ENCODE data around the gene PRR7.

Gene PRR7

DNA sequence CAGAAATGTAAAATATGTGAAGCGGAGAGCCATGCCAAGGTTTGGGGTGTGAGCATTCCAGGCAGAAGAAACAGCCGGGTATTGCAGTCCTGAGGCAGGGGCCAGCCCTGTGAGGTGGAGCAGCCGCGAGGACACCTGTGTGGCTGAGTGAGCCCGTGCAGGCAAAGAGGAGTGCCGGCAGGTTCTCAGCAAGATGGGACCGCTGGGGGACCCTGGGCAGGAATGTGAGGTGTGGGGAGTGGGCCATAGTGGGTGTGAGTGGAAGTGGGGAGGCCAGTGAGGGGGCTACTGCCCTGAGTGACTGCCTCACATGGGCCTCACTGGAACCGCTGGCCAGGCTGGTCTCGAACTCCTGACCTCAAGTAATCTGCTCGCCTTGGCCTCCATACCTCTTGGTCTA, 8.1 kb upstream of the PRR7 start:
- H3K9me3 ChIP-seq (ENCODE audit: control insufficient read depth in 1 of 2, low read length in 2 of 2): no peaks in the 10 kb centered on the region
- peaks cover 32 to 67% of the 10 kb centered on the region in 2 donors for H3K36me3 ChIP-seq (ENCODE audit: control insufficient read depth in 1 of 2, insufficient read depth in 2 of 2, low read length in 2 of 2)
- no peaks in the 10 kb centered on the region for H3K4me1 ChIP-seq (ENCODE audit: control insufficient read depth in 1 of 2, insufficient read depth in 2 of 2, low read length in 2 of 2)
- H3K4me3 ChIP-seq (ENCODE audit: low read depth in 1 of 2, low read length in 2 of 2): no peak overlapping the region
- H3K27me3 ChIP-seq (ENCODE audit: control insufficient read depth in 1 of 2, insufficient read depth in 2 of 2, low read length in 2 of 2): no peaks in the 10 kb centered on the region
- H3K9ac ChIP-seq (ENCODE audit: low read depth in 1 of 2, low read length in 2 of 2): no peak overlapping the region
- H3K27ac ChIP-seq (ENCODE audit: low read depth, low read length): no peak overlapping the region

DNA sequence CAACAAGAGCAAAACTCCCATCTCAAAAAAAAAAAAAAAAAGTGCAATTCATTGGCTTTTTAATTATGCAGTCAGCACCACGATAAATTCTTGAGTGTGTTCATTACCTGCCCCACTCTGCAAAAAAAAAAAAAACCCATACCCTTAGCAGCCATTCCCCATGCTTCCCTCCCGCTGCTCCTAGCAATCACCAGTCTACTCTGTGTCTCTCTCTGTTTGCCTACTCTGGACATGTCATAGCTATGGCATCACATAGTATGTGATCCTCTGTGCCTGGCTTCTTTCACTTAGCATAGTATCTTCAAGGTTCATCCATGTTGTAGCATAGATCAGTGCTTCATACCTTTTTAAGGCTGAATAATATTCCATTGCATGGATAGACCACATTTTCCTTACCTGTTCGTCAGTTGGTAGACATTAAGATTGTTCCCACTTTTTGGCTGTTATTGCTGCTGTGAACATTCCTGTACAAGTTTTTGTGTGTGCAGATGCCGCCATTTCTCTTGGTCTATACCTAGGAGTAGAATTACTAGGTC, 7.0 kb upstream of the PRR7 start:
- no peaks in the 10 kb centered on the region for H3K27me3 ChIP-seq (ENCODE audit: control insufficient read depth in 1 of 2, insufficient read depth in 2 of 2, low read length in 2 of 2)
- H3K9ac ChIP-seq (ENCODE audit: low read depth in 1 of 2, low read length in 2 of 2): no peak overlapping the region
- H3K9me3 ChIP-seq (ENCODE audit: control insufficient read depth in 1 of 2, low read length in 2 of 2): no peaks in the 10 kb centered on the region
- H3K36me3 ChIP-seq (ENCODE audit: control insufficient read depth in 1 of 2, insufficient read depth in 2 of 2, low read length in 2 of 2): peaks cover 21 to 57% of the 10 kb centered on the region in 2 donors
- H3K4me3 ChIP-seq (ENCODE audit: low read depth in 1 of 2, low read length in 2 of 2): no peak overlapping the region
- no peaks in the 10 kb centered on the region for H3K4me1 ChIP-seq (ENCODE audit: control insufficient read depth in 1 of 2, insufficient read depth in 2 of 2, low read length in 2 of 2)
- no peak overlapping the region for H3K27ac ChIP-seq (ENCODE audit: low read depth, low read length)

DNA sequence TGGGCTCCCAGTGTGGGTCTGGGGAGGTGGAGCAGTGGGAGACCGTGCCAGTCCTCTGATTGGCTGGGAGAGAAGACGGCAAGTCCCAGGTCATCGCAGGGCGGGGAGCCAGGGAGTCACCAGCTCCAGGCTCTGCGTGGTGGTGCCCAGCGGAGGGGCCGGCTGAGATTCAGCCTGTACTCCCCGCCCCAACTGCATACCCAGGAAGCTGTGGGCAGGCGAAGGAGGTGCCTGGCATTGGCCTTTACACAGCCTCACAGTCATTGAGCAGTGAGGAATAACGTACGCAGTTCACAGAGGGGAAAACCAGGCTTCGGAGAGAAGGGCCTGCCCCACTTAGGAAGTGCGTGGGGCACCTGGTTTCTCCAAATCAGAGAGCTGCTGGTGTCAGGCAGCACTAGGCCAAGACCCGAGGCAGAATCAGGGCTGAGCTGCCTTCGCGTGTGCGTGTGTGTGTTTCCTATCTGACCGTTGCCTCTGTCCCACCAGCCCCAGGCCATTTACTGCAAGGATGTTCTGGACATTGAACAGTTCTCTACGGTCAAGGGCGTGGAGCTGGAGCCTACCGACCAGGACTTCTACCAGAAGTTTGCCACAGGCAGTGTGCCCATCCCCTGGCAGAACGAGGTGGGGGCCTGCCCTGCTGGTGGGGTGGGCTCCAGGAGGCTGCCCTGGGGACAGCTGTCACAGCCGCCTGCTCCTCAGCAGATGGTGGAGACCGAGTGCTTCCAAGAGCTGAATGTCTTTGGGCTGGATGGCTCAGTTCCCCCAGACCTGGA, 6.2 kb upstream of the PRR7 start:
- Histone ChIP-seq H3K27ac (ENCODE audit: low read depth, low read length) (no peak overlapping the region), H3K4me3 (ENCODE audit: low read depth in 1 of 2, low read length in 2 of 2) (no peak overlapping the region), H3K9ac (ENCODE audit: low read depth in 1 of 2, low read length in 2 of 2) (no peak overlapping the region), H3K27me3 (ENCODE audit: control insufficient read depth in 1 of 2, insufficient read depth in 2 of 2, low read length in 2 of 2) (no peaks in the 10 kb centered on the region), H3K9me3 (ENCODE audit: control insufficient read depth in 1 of 2, low read length in 2 of 2) (no peaks in the 10 kb centered on the region), H3K36me3 (ENCODE audit: control insufficient read depth in 1 of 2, insufficient read depth in 2 of 2, low read length in 2 of 2) (peaks cover 15 to 49% of the 10 kb centered on the region in 2 donors), H3K4me1 (ENCODE audit: control insufficient read depth in 1 of 2, insufficient read depth in 2 of 2, low read length in 2 of 2) (peaks cover 0 to 3% of the 10 kb centered on the region in 2 donors)

DNA sequence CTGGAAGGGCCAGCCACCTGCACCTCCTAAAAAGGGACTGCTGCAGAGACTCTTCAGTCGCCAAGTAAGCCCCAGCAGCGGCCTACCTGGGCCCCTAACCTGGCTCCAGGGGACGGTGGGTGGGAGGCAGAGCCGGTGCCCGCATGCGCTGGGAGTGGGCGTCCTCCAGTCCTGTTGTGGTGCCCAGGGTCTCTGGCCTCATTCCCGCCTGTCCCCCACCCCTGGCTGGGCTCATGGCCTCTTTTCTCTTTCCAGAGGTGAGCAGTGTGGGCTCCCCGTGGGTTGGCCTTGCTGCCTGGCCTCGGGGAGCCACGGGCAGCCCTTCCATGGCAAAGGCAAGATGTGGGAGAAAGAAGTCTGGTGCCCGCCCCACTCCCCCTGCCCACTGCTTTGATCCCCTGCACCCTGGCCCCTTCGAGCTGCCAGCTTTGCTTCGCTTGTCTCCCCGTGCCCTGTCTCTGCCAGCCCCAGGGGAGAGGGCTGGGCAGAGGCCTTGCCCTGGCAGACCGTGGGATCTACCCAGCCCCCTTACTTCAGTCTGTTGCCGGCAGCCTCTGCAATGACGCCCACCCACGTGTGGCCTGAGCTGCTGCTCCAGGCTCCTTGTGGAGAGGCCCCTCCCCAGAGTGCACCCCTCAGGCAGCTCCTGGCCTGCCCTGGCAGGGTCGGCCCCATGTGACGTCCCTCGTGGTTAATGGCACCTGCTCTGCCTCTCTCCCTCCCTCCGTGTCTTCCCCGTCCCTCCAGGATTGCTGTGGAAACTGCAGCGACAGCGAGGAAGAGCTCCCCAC, 5.4 kb upstream of the PRR7 start:
- no peak overlapping the region for H3K9ac ChIP-seq (ENCODE audit: low read depth in 1 of 2, low read length in 2 of 2)

DNA sequence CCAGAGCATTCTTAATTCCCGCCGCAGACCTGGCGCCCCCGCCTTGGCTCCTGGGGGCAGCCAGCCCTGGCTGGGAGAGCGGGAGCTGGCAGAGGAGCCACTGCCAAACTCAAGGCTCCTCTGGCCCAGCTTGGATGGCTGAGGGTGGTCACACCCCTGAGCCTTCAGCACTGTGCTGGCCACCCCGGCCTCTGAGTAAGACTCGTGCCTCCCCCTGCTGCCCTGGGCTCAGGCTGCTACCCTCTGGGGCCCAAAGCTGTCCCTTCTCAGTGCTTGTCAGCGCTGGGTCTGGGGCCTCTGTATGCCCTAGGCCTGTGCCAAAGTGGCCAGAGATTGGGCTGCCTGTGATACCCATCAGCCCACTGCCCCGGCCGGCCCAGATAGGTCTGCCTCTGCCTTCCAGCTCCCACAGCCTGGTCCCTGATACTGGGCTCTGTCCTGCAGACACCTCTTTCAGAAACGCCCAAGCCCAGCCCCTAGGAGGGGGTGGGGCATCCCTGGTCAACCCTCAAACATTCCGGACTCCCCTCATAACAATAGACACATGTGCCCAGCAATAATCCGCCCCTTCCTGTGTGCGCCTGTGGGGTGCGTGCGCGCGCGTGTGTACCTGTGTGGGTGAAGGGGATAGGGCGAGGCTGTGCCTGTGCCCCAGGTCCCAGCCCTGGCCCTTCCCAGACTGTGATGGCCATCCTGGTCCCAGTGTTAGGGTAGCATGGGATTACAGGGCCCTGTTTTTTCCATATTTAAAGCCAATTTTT, 4.4 kb upstream of the PRR7 start:
- Histone ChIP-seq H3K36me3 (ENCODE audit: control insufficient read depth in 1 of 2, insufficient read depth in 2 of 2, low read length in 2 of 2) (peaks cover 6 to 36% of the 10 kb centered on the region in 2 donors), H3K9ac (ENCODE audit: low read depth in 1 of 2, low read length in 2 of 2) (no peak overlapping the region), H3K27ac (ENCODE audit: low read depth, low read length) (no peak overlapping the region), H3K4me3 (ENCODE audit: low read depth in 1 of 2, low read length in 2 of 2) (no peak overlapping the region), H3K4me1 (ENCODE audit: control insufficient read depth in 1 of 2, insufficient read depth in 2 of 2, low read length in 2 of 2) (peaks cover 7 to 14% of the 10 kb centered on the region in 2 donors), H3K27me3 (ENCODE audit: control insufficient read depth in 1 of 2, insufficient read depth in 2 of 2, low read length in 2 of 2) (no peaks in the 10 kb centered on the region), H3K9me3 (ENCODE audit: control insufficient read depth in 1 of 2, low read length in 2 of 2) (no peaks in the 10 kb centered on the region)

More for the DNA sequence above, 5.4 kb upstream of the PRR7 start:
- H3K36me3 ChIP-seq (ENCODE audit: control insufficient read depth in 1 of 2, insufficient read depth in 2 of 2, low read length in 2 of 2): peaks cover 10 to 43% of the 10 kb centered on the region in 2 donors
- peaks cover 5 to 10% of the 10 kb centered on the region in 2 donors for H3K4me1 ChIP-seq (ENCODE audit: control insufficient read depth in 1 of 2, insufficient read depth in 2 of 2, low read length in 2 of 2)
- H3K4me3 ChIP-seq (ENCODE audit: low read depth in 1 of 2, low read length in 2 of 2): no peak overlapping the region
- H3K9me3 ChIP-seq (ENCODE audit: control insufficient read depth in 1 of 2, low read length in 2 of 2): no peaks in the 10 kb centered on the region
- H3K27ac ChIP-seq (ENCODE audit: low read depth, low read length): no peak overlapping the region
- no peaks in the 10 kb centered on the region for H3K27me3 ChIP-seq (ENCODE audit: control insufficient read depth in 1 of 2, insufficient read depth in 2 of 2, low read length in 2 of 2)

DNA sequence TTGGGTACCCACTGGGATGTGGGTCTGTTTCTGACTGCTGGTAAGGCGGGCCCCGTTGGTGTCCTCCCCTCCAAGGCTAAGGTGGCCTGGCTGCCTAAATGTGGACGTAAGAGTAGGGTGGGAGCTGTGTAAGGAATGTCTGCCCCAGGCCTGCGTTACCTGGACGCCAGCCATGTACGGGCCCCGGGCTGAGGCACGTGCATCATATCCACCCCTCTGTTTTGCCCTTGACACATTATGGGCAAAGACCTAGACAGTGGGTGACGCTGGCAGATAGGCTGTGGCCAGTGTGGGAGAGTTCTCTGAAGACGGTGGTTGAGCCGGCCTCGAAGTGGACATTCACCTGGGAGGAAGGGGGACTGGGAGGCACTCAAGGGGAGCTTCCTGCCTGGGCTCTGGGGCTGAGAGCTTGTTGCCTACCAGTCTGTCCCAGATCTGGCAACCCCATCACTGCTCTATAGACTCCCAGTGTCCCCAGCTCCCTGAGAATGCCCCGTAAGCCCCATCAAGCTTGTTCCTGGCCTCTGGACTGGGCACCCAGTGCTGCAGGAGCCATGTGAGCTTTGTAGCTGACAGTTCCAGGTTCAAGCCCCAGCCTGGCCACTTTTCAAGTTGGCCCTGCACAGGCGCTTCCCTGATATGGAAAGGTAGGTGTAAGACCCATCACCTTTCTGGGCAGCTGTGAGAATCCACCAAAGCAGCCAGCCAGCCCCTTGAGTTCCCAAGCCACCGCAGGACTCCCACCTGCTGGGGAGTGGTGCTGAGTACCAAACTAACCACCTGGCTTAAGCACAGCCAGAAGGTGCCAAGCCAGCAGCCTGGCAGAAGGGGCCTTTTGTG, 3.2 kb upstream of the PRR7 start:
- Histone ChIP-seq H3K27ac (ENCODE audit: low read depth, low read length) (no peak overlapping the region), H3K36me3 (ENCODE audit: control insufficient read depth in 1 of 2, insufficient read depth in 2 of 2, low read length in 2 of 2) (peaks cover 0 to 24% of the 10 kb centered on the region in 2 donors), H3K27me3 (ENCODE audit: control insufficient read depth in 1 of 2, insufficient read depth in 2 of 2, low read length in 2 of 2) (peaks cover 0 to 4% of the 10 kb centered on the region in 2 donors), H3K9ac (ENCODE audit: low read depth in 1 of 2, low read length in 2 of 2) (no peak overlapping the region), H3K4me3 (ENCODE audit: low read depth in 1 of 2, low read length in 2 of 2) (no peak overlapping the region), H3K4me1 (ENCODE audit: control insufficient read depth in 1 of 2, insufficient read depth in 2 of 2, low read length in 2 of 2) (peaks cover 16 to 22% of the 10 kb centered on the region in 2 donors), H3K9me3 (ENCODE audit: control insufficient read depth in 1 of 2, low read length in 2 of 2) (no peaks in the 10 kb centered on the region)

DNA sequence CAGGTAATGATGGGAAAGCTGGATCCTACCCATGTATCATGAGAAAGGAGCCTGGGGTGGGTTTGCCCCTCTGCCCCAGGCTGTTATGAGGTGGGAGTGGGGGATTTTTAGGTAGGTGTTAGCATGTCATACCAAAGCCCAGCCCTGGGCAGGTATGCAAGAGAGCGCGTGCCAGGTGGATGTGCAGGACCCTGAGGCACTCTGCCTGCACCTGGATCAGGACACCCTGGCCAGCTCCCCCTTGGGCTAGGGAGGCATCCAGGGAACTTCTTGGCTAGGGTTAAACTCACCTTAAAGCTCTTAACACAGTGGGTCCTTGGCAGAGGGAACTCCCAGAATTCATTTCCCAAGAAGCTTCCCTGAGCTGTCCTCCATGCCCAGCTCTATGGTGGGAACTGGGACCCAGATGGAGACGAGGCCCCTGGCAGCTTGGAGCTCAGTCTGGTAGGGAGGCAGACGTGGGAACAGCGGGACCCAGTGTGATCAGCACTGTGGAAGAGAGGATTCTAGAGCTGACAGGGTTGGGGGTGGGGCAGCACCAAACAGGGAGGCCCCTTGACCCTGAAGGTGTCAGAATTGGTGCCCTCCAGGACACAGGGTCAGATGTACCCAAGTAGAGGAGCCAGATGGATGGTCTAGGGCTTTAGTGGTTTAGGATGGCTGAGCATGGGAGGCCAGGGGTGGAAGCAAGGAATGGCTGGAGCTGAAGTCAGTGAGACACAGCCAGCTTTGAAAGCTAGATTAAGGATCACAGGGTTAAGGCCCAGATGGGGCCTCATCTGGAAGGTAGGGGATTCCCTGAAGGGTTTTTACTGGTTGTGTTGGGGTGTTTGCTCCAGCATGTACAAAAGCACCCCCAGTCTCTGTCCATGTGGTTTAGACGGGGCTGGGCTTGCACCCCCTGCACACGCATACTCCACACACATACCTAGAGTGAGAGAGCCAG, 2.2 kb upstream of the PRR7 start:
- H3K36me3 ChIP-seq (ENCODE audit: control insufficient read depth in 1 of 2, insufficient read depth in 2 of 2, low read length in 2 of 2): peaks cover 0 to 20% of the 10 kb centered on the region in 2 donors
- H3K27ac ChIP-seq (ENCODE audit: low read depth, low read length): no peak overlapping the region
- H3K4me1 ChIP-seq (ENCODE audit: control insufficient read depth in 1 of 2, insufficient read depth in 2 of 2, low read length in 2 of 2): peaks cover 17 to 22% of the 10 kb centered on the region in 2 donors
- H3K4me3 ChIP-seq (ENCODE audit: low read depth in 1 of 2, low read length in 2 of 2): no peak overlapping the region
- no peak overlapping the region for H3K9ac ChIP-seq (ENCODE audit: low read depth in 1 of 2, low read length in 2 of 2)
- H3K27me3 ChIP-seq (ENCODE audit: control insufficient read depth in 1 of 2, insufficient read depth in 2 of 2, low read length in 2 of 2): peaks cover 0 to 5% of the 10 kb centered on the region in 2 donors
- H3K9me3 ChIP-seq (ENCODE audit: control insufficient read depth in 1 of 2, low read length in 2 of 2): no peaks in the 10 kb centered on the region

DNA sequence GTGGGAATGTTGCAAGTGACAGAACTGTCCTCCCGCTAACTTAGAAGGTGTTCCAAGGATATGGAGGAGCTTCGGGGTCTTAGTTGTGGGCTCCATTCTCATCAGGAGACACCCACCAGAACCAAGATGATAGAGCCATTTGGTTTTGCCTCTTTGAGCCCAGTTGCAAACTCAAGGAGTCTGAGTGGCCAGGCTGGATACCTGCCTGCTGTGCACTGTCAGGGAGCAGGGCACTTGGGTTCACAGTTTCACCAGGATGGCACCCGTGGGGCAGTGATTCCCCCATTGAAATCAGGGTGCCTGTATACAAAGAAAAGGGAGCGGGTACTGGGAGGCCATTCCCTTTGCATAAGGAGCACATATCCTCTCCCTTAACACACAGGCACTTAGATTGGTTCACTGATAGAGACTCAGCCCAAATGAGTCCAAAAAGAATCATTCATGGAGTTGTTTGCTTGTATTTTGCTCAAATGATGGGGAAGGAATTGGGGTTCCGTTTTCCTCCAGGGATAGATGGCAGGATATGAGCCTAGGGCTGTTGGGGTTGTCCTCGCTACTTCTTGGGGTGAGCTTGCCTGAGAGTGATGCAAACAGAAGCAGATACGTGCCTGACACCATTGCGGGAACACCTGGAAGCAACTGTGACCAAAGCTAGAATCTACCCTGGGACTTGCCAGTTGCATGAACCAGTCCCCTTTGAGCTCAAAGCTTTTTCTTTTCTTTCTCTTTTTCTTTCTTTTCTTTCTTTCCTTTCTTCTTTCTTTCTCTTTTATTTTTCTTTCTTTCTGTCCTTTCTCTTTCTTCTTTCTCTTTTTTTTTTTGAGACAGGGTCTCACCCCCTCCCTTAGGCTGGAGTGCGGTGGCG, 1.3 kb upstream of the PRR7 start:
- Histone ChIP-seq H3K36me3 (ENCODE audit: control insufficient read depth in 1 of 2, insufficient read depth in 2 of 2, low read length in 2 of 2) (peaks cover 0 to 12% of the 10 kb centered on the region in 2 donors), H3K27me3 (ENCODE audit: control insufficient read depth in 1 of 2, insufficient read depth in 2 of 2, low read length in 2 of 2) (peaks cover 0 to 8% of the 10 kb centered on the region in 2 donors), H3K9ac (ENCODE audit: low read depth in 1 of 2, low read length in 2 of 2) (no peak overlapping the region), H3K4me3 (ENCODE audit: low read depth in 1 of 2, low read length in 2 of 2) (no peak overlapping the region), H3K27ac (ENCODE audit: low read depth, low read length) (no peak overlapping the region), H3K4me1 (ENCODE audit: control insufficient read depth in 1 of 2, insufficient read depth in 2 of 2, low read length in 2 of 2) (peaks cover 17 to 22% of the 10 kb centered on the region in 2 donors), H3K9me3 (ENCODE audit: control insufficient read depth in 1 of 2, low read length in 2 of 2) (no peaks in the 10 kb centered on the region)

All from duodenal mucosa (tissue), 2 donors.